HG03139 (cell line): ENCODE measurements around the gene DUS2.
"Not testable (repeated sequence)": the region's sequence is repeated elsewhere in the genome, so short reads cannot be mapped to it uniquely, and the experiment has no call there.

Experiments
- ATAC-seq: cut with Tn5 transposase; IDR thresholded peaks from one replicate; pipeline ENCODE4 v1.9.1; 2021; ENCODE audit not compliant: unreplicated experiment

The DUS2 gene

DNA sequence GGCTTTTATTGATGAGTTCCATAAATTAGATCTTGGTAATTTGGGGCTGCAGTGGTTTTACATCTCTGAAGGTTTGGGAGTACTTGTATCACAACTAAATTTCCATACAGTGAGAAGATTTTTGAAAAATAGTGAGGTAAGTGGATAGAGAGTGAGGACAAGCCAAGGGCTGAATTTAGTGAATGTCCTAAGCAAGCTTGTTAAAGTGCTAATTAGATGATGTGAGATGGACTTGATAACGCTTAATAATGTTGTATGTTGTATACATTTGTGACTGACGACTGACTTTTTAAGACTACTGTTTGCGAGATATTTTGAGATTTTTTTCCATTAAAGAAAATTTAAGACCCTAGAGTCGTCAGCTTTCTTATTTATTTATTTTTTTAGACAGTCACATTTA, 66.0 kb downstream of the DUS2 start:
- ATAC-seq, result no peak

DNA sequence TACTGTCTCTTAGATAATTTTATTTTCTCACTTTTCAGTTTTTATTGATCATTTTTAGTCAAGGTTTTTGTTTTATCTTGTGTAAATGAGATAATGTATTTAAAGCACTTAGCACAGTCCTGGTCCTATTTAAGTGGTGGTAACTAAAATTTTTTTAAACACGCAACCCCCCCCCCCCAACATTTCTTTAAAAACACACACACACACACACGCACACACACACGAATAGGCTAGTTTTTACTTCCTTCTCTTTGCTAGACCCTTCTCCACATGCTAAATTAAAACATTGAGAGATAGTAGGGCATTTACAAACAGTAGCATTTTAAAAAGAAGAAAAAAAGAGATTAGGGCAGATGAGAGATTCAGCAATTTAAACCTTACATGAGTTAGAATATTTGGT, 67.0 kb downstream of the DUS2 start:
- no peak for ATAC-seq

DNA sequence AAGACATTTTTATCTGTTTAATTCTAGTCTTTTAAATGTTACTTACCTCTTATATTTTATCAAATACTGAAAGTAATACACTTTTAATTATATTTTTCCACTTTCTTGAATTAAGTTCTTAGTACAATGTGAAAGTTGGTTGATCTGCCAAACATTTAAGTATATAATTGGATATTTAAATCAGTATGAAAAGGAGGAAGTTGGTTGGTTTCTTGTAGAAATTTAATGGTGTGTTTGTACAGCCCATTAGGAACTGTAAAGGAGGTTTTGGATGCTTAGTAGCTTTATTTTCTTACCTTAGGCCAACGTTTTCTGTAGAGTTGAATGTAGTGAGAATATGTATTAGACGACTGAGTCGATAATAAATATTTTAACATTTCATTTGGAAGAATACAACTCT, 67.4 kb downstream of the DUS2 start:
- no peak for ATAC-seq

DNA sequence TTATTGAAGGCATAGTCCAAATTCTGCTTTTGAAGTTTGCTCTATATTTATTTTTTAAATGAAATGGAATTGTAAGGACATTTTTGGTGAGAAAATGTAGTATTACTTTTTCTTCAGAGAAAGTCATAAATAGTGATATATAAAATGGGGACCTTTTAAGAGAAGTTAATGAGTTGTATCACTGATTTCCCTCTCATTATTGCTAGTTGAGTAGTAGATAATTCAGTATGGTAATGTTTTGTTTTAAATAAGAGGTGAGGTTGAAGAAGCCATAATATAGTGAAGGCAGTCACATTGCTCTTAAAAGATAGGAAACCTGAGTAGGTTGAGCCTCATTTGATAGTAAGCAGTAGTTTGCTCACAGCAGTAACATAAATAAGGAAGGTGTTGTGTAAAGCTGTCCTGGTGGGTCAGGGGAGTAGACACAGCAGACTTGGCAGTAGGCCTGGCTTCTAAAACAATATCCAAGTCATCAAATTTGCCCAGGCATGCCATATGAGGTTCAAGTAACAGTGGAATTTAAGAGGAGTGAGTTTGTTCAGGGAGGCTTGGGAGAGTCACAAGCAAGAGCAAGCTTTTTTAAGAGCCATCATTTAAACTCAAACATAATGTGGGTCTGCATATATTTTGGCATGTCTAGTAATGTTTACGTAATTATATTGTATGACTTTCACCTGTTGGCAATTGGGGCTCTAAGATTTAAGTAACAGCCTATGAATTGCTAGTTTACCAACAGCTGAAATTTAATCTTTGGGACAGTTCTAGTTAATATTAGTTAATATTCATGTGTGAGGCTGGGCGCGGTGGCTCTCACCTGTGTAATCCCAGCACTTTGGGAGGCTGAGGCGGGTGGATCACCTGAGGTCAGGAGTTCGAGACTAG, 68.5 kb downstream of the DUS2 start:
- no peak for ATAC-seq

DNA sequence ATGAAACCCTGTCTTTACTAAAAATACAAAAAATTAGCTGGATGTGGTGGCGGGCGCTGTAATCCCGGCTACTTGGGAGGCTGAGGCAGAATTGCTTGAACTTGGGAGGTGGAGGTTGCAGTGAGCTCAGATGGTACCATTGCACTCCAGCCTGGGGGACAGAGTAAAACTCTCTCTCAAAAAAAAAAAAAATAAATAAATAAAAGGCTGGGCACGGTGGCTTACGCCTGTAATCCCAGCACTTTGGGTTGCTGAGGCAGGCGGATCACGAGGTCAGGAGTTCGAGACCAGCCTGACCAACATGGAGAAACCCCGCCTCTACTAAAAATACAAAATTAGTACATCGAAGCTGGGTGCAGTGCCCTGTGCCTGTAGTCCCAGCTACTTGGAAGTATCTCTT, 69.2 kb downstream of the DUS2 start:
- ATAC-seq, result not testable (repeated sequence)

DNA sequence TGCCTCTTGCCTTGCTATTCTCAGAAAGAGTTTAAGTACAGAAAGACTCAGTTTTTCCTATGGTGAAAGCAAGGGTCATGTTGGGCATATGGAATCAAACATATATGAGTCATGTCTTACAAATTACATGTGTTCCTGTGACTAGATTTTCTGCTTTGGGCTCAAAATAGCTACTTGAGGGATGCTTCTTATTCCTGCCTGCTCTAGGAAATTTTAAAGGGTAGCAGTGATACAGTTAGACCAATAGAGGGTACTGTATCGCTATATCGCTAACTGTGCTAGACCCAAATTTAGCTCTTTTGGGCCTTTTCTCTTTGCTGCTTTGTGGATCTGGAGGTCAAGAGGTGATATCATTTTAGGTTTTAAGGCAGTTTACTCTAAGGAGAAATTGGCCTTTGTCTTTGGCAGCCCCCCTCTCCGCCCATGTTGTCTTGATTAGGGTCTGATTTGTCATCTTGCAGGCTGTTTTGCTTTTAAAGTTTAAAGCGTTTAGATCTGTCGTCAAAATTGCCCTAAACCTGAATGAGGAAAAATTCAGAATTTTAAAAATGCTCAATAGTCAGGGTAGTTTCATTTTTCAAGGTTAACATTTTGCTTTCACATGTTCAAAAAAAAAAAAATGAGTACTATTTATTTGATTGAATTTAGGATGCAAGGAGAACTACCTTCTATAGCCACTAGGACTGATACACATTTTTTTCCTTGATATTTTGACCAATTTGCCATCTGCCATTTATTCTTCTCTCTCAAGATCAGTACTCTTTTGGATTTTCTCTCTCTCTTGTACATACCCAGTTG, 70.9 kb downstream of the DUS2 start:
- no peak for ATAC-seq

DNA sequence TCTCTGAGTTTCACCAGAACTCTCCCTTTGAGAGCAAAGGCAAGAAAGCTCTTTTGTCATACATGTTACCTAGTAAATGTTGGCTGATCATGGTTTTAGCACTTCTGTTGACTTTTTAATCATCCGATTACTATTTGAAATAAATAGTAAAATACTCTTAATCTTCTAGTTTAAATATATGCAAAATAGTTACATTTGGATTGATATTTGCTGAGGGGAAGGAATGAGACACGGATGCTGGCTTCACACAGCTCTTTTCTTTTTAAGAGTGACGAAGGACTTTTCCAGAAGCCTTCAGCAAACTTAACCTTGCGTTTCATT, 71.5 kb downstream of the DUS2 start:
- ATAC-seq, result no peak

DNA sequence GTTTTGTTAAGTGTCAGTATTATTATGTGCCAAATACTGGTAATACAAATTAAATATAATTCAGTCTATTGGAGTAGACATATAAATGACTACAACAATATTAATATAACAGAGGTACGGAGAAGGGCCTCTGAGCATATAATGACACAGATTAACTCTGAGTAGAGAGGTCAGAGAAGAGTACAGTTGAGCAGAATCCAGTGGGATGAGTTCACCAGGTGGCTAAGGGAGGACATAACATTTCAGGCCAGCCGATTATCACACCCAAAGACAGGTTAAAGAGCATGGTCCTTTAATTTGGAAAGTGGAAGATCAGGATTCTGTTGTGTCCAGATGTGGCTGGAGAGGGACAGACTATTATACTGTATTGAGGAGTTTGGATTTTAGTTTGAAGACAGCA, 73.4 kb downstream of the DUS2 start:
- no peak for ATAC-seq

DNA sequence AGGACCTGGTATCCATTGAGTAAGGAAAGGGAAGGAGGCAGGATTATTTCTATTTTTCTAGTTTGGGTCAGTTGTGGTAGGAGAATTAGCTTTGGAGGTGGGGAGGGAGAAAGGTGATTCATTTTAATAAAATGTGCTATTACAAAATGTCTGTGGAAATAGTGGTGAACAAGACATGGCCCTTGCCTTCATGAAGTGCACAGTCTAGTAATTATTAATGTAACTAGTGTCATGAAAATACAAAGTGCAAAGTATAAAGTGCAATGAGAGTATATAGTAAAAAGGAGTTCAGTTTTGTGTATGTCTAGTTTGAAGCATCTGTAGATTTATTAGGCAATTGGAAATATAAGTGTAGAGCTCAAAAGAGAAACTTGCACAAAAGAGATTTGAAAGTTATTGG, 74.0 kb downstream of the DUS2 start:
- ATAC-seq, result no peak

DNA sequence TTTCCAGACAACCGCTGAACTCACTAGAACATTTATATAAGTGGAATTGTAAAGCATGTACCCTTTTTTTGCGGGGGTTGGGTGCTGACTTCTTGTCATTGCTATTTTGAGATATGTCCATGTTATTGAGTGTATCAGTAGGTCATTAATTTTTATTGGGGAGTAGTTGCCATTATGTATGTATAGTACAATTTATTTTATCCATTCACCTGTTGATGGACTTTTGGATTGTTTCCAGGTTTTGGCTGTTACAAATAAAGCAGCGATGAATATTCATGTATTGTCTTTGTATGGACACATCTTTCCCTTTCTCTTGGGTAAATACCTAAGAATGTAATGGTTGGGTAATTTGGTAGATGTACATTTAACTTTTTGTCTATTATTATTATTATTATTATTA, 74.8 kb downstream of the DUS2 start:
- ATAC-seq, result no peak

DNA sequence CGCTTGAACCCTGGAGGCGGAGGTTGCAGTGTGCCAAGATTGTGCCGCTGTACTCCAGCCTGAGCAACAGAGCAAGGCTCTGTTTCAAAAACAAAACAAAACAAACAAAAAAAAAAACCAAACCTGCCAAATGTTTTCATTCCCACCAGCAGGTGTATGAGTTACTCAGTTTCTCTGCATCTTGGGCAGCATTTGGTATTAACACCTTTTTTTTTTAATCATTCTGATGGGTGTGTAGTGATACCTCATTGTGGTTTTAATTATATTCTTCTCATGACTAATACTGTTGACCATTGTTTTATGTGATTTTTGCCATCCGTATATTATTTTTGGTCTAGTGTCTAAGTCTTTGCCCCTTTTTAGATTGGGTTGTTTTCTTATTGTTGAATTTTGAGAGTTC, 77.4 kb downstream of the DUS2 start:
- ATAC-seq, result no peak

DNA sequence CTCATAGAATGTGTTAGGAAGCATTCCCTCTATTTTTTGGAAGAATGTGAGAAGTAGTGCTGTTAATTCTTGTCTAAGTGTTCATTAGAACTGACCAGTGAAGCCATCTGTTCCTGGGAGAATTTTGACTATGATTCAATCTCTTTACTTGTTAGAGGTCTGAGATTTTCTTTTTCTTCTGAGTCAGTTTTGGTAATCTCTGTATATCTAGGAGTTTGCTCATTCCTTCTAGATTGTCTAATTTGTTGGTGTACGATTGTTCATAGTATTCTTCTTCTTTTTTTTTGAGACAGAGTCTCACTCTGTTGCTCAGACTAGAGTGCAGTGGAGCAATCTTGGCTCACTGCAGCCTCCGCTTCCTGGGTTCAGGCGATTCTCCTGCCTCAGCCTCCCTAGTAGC, 82.5 kb downstream of the DUS2 start:
- no peak for ATAC-seq

DNA sequence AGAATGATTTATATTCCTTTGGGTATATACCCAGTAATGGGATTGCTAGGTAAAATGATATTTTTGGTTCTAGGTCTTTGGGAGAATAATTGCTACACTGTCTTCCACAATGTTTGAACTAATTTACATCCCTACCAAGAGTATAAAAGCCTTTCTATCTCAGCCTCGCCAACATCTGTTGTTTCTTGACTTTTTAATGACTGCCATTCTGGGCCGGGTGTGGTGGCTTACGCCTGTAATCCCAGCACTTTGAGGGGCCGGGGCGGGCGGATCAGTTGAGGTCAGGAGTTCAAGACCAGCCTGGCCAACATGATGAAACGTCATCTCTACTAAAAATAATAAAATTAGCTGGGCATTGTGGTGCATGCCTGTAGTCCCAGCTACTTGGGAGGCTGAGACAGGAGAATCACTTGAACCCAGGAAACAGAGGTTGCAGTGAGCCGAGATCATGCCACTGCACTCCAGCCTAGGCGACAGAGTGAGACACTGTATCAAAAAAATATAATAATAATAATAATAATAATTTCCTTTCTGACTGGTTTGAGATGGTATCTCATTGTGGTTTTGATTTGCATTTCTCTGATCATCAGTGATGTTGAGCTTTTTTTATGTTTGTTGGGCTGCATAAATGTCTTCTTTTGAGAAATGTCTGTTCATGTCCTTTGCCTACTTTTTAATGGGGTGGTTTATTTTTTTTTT, 84.3 kb downstream of the DUS2 start:
- ATAC-seq, result not testable (repeated sequence)

DNA sequence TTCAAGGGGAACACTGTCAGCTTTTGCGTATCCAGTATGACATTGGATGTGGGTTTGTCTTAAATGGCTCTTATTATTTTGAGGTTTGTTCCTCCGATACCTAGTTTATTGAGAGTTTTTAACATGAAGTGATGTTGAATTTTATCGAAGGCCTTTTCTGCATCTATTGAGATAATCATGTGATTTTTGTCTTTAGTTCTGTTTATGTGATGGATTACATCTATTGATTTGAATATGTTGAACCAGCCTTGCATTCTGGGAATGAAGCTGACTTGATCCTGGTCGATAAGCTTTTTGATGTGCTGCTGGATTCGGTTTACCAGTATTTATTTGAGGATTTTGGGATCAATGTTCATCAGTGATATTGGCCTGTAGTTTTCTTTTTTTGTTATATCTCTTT, 86.1 kb downstream of the DUS2 start:
- ATAC-seq, result not testable (repeated sequence)

DNA sequence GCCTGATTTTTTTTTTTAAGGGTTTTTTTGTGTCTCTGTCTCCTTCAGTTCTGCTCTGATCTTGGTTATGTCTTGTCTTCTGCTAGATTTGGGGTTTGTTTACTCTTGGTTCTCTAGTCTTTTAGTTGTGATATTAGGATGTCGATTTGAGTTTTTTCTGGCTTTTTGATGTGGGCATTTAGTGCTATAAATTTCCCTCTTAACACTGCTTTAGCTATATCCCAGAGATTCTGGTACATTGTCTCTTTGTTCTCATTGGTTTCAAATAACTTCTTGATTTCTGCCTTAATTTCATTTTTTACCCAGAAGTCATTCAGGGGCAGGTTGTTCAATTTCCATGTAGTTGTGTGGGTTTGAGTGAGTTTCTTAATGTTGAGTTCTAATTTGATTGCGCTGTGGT, 87.5 kb downstream of the DUS2 start:
- not testable (repeated sequence) for ATAC-seq

DNA sequence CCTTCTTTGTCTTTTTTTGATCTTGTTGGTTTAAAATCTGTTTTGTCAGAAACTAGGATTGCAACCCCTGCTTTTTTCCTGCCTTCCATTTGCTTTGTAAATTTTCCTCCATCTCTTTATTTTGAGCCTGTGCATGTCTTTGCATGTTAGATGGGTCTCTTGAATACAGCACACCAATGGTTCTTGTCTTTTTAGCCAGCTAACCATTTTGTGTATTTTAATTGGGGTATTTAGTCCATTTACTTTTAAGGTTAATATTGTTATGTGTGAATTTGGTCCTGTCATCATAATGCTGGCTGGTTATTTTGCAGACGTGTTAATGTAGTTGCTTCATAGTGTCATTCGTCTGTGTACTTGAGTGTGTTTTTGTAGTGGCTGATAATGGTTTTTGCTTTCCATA, 88.3 kb downstream of the DUS2 start:
- ATAC-seq, result no peak

DNA sequence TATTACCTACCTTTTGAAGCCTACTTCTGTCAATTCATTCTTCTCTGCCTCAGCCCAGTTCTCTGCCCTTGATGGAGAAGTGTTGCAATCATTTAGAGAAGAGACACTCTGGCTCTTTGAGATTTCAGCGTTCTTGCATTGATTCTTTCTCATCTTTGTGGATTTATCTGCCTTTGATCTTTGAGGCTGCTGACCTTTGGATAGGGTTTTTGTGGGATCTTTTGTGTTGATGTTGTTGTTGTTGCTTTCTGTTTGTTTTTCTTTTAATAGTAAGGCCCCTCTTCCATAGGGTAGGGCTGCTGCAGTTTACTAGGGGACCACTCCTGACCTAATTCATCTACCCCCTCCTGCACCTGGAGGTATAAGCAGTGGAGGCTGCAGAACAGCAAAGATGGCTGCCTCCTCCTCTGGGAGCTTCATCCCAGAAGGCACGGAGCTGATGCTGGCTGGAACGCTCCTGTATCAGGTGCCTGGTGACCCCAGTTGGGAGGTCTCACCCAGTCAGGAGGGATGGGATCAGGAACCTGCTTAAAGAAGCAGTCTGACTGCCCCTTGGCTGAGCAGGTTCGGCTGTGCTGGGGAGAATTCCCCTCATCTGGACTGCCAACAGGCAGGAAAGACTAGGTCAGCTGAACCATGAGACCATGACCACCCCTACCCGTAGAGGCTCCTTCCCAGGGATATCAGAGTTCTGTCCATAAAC, 90.1 kb downstream of the DUS2 start:
- ATAC-seq, result no peak

DNA sequence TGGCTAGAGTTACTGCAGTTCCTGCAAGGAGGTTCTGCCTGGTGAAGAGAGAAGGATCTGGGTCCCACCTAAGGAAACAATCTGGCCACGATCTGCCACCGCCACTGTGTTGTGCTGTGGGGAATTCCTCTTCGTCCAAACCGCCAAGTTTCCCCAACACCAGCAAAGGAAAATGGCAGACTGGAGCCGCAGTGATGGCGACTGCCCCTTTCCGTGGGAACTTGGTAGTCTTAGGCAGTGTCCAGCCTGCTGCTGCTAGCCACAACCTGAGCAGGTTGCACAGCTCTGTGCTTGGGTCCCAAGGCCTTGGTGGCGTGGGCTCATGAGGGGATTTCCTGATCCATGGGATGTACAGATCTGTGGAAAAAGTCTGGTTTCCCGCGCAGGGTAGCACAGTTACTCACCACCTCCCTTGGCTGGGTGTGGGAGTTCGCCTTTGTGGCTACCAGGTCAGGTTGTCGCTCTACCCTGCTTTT, 90.7 kb downstream of the DUS2 start:
- ATAC-seq, result no peak

DNA sequence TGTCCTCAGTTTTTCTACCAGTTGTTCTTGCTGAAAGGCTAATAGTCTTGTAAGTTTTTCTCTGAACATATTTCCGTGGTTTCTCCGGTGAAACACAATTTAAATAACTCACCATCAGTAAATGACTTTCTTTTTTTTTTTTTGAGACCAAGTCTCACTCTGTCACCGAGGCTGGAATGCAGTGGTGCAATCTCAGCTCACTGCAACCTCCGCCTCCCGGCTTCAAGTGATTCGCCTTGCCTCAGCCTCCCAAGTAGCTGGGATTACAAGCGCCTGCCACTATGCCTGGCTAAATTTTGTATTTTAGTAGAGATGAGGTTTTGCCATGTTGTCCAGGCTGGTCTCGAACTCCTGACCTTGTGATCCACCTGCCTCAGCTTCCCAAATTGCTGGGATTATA, 91.9 kb downstream of the DUS2 start:
- not testable (repeated sequence) for ATAC-seq

DNA sequence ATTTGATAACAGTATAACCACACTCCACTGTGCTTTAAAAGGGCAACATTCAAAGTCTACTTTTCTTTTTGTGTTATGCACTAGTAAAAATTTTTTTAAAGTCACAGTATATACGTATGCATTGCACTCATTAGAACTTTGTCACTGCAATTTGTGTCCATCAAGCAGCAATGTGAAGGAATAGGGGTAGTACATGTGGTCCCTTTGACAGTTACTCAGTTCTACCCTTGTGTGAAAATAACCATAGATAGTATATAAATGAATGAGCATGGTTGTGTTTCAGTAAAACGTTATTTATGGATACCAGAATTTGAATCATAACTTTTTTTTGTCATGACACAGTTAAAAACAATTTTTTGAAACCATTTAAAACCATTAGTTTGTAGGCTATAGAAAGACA, 92.8 kb downstream of the DUS2 start:
- ATAC-seq, result no peak

DNA sequence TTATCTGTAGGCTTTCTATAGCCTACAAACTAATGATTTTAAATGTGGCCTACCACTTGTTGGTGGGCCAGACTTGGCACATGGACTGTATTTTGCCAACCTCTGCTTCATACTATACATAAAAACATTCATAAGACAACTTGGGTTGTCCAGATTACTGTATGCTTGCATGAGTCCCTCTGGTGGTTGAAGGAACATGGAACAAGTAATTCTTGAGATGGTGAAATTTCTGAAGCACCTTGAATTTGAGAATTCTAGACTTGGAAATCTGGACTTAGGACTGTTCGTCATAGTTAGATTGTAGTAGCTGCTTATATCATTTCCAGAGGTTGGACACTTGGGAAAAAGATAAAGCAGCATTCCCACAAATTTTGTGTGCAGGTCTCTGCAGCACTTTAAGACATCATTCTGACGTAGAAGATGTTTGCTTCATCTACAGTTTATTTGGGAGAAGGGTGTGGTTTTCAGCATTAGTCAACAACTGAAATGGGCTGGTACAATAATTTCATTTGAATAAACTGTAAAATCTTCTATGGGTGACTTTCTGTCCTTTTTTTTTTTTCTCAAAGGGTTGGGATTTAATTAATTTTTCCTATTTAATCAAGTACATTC, 93.3 kb downstream of the DUS2 start:
- no peak for ATAC-seq
